Measurements from ENCODE around the gene GGT6.

Gene GGT6

GRCh38 chr17:4554997-4555799 is 5.2 kb downstream of the GGT6 start, which contains the start of gene MYBBP1A (continued):
- no peak for TF ChIP-seq ZSCAN5A (tag by site-specific recombination; IDR thresholded peaks at IDR 0.05)
- peak; percentile 63; the same call in 1 of the 2 replicates for TF ChIP-seq PBX3 (CRISPR knock-in tag; IDR thresholded peaks at IDR 0.05)
- peak; percentile 63; the same call in 1 of the 2 replicates for TF ChIP-seq ZNF561 (tag by site-specific recombination; IDR thresholded peaks at IDR 0.05; ENCODE audit: borderline replicate concordance)
- no peak for TF ChIP-seq ZNF707 (tag by site-specific recombination; IDR thresholded peaks at IDR 0.05)
- no peak for TF ChIP-seq ZNF544 (tag by site-specific recombination; IDR thresholded peaks at IDR 0.05)
- peak; percentile 95 for TF ChIP-seq ZNF341 (tag by site-specific recombination; IDR thresholded peaks at IDR 0.05; ENCODE audit: low read depth)
- TF ChIP-seq ZNF76 (tag by site-specific recombination; IDR thresholded peaks at IDR 0.05; ENCODE audit: borderline replicate concordance, low read depth), result 0 out of 2 replicates have a peak, but pooled peaks have one; percentile 18
- 0 out of 2 replicates have a peak, but pooled peaks have one; percentile 38 for TF ChIP-seq ZNF692 (tag by site-specific recombination; IDR thresholded peaks at IDR 0.05)
- peak; percentile 95 for TF ChIP-seq ZNF610 (tag by site-specific recombination; IDR thresholded peaks at IDR 0.05; ENCODE audit: borderline replicate concordance)
- peak; percentile 65 for TF ChIP-seq SP7 (tag by site-specific recombination; IDR thresholded peaks at IDR 0.05)
- TF ChIP-seq ZBTB11 (tag by site-specific recombination; conservative IDR thresholded peaks at IDR 0.05; ENCODE audit: low read depth), result peak; percentile 97
- peak; percentile 81 for TF ChIP-seq ZBTB8A (tag by site-specific recombination; IDR thresholded peaks at IDR 0.05)
- peak; percentile 66 for TF ChIP-seq CTCF (tag by site-specific recombination; IDR thresholded peaks at IDR 0.05)
- no peak for TF ChIP-seq ZNF449 (tag by site-specific recombination; IDR thresholded peaks at IDR 0.05)
- peak; percentile 95 for TF ChIP-seq ZNF394 (tag by site-specific recombination; IDR thresholded peaks at IDR 0.05; ENCODE audit: borderline replicate concordance)
- peak; percentile 19; the same call in 1 of the 2 replicates for TF ChIP-seq ZNF596 (tag by site-specific recombination; IDR thresholded peaks at IDR 0.05)
- peak; percentile 63; the same call in 1 of the 2 replicates for TF ChIP-seq ZEB2 (tag by site-specific recombination; IDR thresholded peaks at IDR 0.05)
- TF ChIP-seq OVOL3 (tag by site-specific recombination; IDR thresholded peaks at IDR 0.05), result peak; percentile 75; the same call in 1 of the 2 replicates
- peak; percentile 44; the same call in 1 of the 2 replicates for TF ChIP-seq ZIC2 (tag by site-specific recombination; IDR thresholded peaks at IDR 0.05)
- peak; percentile 55; the same call in 1 of the 2 replicates for TF ChIP-seq KLF8 (tag by site-specific recombination; IDR thresholded peaks at IDR 0.05)
- TF ChIP-seq ZNF501 (tag by site-specific recombination; IDR thresholded peaks at IDR 0.05), result 0 out of 2 replicates have a peak, but pooled peaks have one; percentile 25
- TF ChIP-seq SALL2 (tag by site-specific recombination; IDR thresholded peaks at IDR 0.05; ENCODE audit: borderline replicate concordance), result no peak
- TF ChIP-seq KLF17 (tag by site-specific recombination; IDR thresholded peaks at IDR 0.05), result peak; percentile 30; the same call in 1 of the 2 replicates
- 0 out of 2 replicates have a peak, but pooled peaks have one; percentile 68 for TF ChIP-seq KLF16 (tag by site-specific recombination; IDR thresholded peaks at IDR 0.05)

All from HEK293 (cell line).